GM12878 (cell line): Measurements from ENCODE around the gene EDC4. TPM values are rescaled to one million over a fixed set of nuclear protein-coding genes. Genes with fewer than 3 reads are reported as not detected.

Source experiments
- ATAC-seq: fragments of 200-7000 bp; cut with Tn5 transposase; 3 replicates; pipeline ENCODE4 v1.9.1; 2020; ENCODE audit warnings: mild to moderate bottlenecking, moderate library complexity
- BruUV-seq: library from RNA; stranded (reverse); fragments of 400-500 nt; replicated peaks from 2 replicates; lab custom pipeline; 2021; lab: Mats Ljungman, UMichigan
- CTCF ChIA-PET: fragments of 300-600 bp; sonication (Branson Sonifier 250); formaldehyde crosslinking; extraction: SDS; loops from one replicate; lab custom pipeline; 2021; ENCODE audit warnings: inconsistent platforms; lab: Yijun Ruan, JAX
- POLR2A ChIA-PET: fragments of 350-600 bp; formaldehyde crosslinking; extraction: SDS; loops from one replicate; lab custom pipeline; 2021; ENCODE audit warnings: inconsistent platforms; lab: Charles Lee
- RAD21 ChIA-PET: fragments of 300-600 bp; sonication (Branson Sonifier 250); formaldehyde crosslinking; loops from one replicate; lab custom pipeline; 2023; ENCODE audit warnings: antibody characterized with exemption; ENCODE audit not compliant: unreplicated experiment; lab: Charles Lee
- SMC1A ChIA-PET: fragments of 300-600 bp; sonication (Branson Sonifier 250); formaldehyde crosslinking; loops from one replicate; lab custom pipeline; 2023; ENCODE audit not compliant: unreplicated experiment, uncharacterized antibody; lab: Charles Lee
- DNase-seq: peaks from one replicate; pipeline ENCODE4 v3.0.0-alpha.2; 2011; ENCODE audit warnings: low read depth, low spot score
- FAIRE-seq: peaks from 3 replicates; lab custom pipeline; 2011; peaks lifted over from hg19 to GRCh38; lab: Jason Lieb, UNC
- H2AFZ ChIP-seq: 2 replicates; pipeline ENCODE4 v1.6.0; 2011; ENCODE audit warnings: low read depth, low read length, control low read depth; ENCODE audit not compliant: control insufficient read depth
- H3K27ac ChIP-seq: 2 replicates; pipeline ENCODE4 v1.5.1; 2011; ENCODE audit warnings: control low read depth; ENCODE audit not compliant: control insufficient read depth, insufficient read depth
- H3K27me3 ChIP-seq, 2 experiments: replicated peaks in 1 of 2; 2 replicates each; pipeline versions ENCODE4 v1.6.0 to v1.6.1; 2011; ENCODE audit warnings: low read length in 1 of 2; ENCODE audit not compliant: control insufficient read depth in 2 of 2, insufficient read depth in 2 of 2
- H3K36me3 ChIP-seq, 2 experiments: 2 replicates each; pipeline ENCODE4 v1.5.1; 2011; ENCODE audit warnings: low read length in 1 of 2; ENCODE audit not compliant: control insufficient read depth in 2 of 2, insufficient read depth in 2 of 2
- H3K4me1 ChIP-seq: 2 replicates; pipeline ENCODE4 v1.6.1; 2011; ENCODE audit warnings: mild to moderate bottlenecking, low read length, moderate library complexity, mixed read lengths; ENCODE audit not compliant: control insufficient read depth, insufficient read depth
- H3K4me2 ChIP-seq: 2 replicates; pipeline ENCODE4 v1.6.0; 2011; ENCODE audit warnings: control low read depth; ENCODE audit not compliant: control insufficient read depth, insufficient read depth
- H3K4me3 ChIP-seq: fragments of 200-600 bp; sonication (generic); 2 replicates; pipeline ENCODE4 v1.5.1; 2016
- H3K79me2 ChIP-seq: 2 replicates; pipeline ENCODE4 v1.6.0; 2011; ENCODE audit warnings: low read length; ENCODE audit not compliant: control insufficient read depth, insufficient read depth
- H3K9ac ChIP-seq: 2 replicates; pipeline ENCODE4 v1.8.0; 2011; ENCODE audit warnings: low read length, control low read depth, mixed read lengths; ENCODE audit not compliant: control insufficient read depth, insufficient read depth
- H3K9me3 ChIP-seq: replicated peaks from 3 replicates; pipeline ENCODE4 v1.5.1; 2011; ENCODE audit warnings: mild to moderate bottlenecking, low read length; ENCODE audit not compliant: control insufficient read depth, insufficient read depth
- H4K20me1 ChIP-seq: 2 replicates; pipeline ENCODE4 v1.6.0; 2011; ENCODE audit not compliant: control insufficient read depth, insufficient read depth
- CREB1 ChIP-seq: IDR thresholded peaks from 2 replicates; pipeline ENCODE4 v1.6.1; 2012; ENCODE audit warnings: low read depth, mild to moderate bottlenecking, inconsistent platforms
- CREM ChIP-seq: IDR thresholded peaks from 2 replicates; pipeline ENCODE4 v1.6.1; 2014; ENCODE audit warnings: antibody characterized with exemption, low read depth
- HCFC1 ChIP-seq: fragments of 150-350 bp; IDR thresholded peaks from 2 replicates; pipeline ENCODE4 v1.6.1; 2014; ENCODE audit warnings: low read length
- HDAC2 ChIP-seq: fragments of 200-600 bp; sonication (generic); IDR thresholded peaks from 2 replicates; pipeline ENCODE4 v1.6.1; 2017
- IKZF1 ChIP-seq: fragments of 450-650 bp; conservative IDR thresholded peaks from 2 replicates; pipeline ENCODE4 v1.6.1; 2017; ENCODE audit warnings: antibody characterized with exemption, mild to moderate bottlenecking
- JUND ChIP-seq: IDR thresholded peaks from 2 replicates; pipeline ENCODE4 v1.6.1; 2012; ENCODE audit warnings: low read depth, mild to moderate bottlenecking, low read length, improper control_type of control experiment, moderate library complexity
- KDM1A ChIP-seq: fragments of 200-600 bp; sonication (generic); IDR thresholded peaks from 2 replicates; pipeline ENCODE4 v1.6.1; 2016; ENCODE audit warnings: borderline replicate concordance
- NR2F1 ChIP-seq: fragments of 450-650 bp; conservative IDR thresholded peaks from 2 replicates; pipeline ENCODE4 v1.6.1; 2017; ENCODE audit warnings: mild to moderate bottlenecking
- NRF1 ChIP-seq: conservative IDR thresholded peaks from 2 replicates; pipeline ENCODE4 v1.6.1; 2011; ENCODE audit warnings: mild to moderate bottlenecking, low read depth, low read length, improper control_type of control experiment
- POU2F2 ChIP-seq: IDR thresholded peaks from 3 replicates; pipeline ENCODE4 v1.6.1; 2011; ENCODE audit warnings: low read depth, mild to moderate bottlenecking, low read length, borderline replicate concordance
- RAD21 ChIP-seq: IDR thresholded peaks from 2 replicates; pipeline ENCODE4 v1.6.1; 2011; ENCODE audit warnings: mild to moderate bottlenecking, low read depth, low read length, moderate library complexity; ENCODE audit not compliant: insufficient read depth
- RELA ChIP-seq: fragments of 450-650 bp; IDR thresholded peaks from 2 replicates; pipeline ENCODE4 v1.8.0; 2014; ENCODE audit warnings: borderline replicate concordance; ENCODE audit not compliant: partially characterized antibody
- SMC3 ChIP-seq: IDR thresholded peaks from 2 replicates; pipeline ENCODE4 v1.6.1; 2011; ENCODE audit warnings: low read length, improper control_type of control experiment, borderline replicate concordance
- SP1 ChIP-seq: IDR thresholded peaks from one replicate; pipeline ENCODE4 v1.6.1; 2011; ENCODE audit warnings: low read depth, low read length
- YY1 ChIP-seq: IDR thresholded peaks from 2 replicates; pipeline ENCODE4 v1.6.1; 2011; ENCODE audit warnings: low read depth, mild to moderate bottlenecking, low read length
- ZNF207 ChIP-seq: fragments of 450-650 bp; IDR thresholded peaks from 2 replicates; pipeline ENCODE4 v1.6.1; 2014; ENCODE audit warnings: antibody characterized with exemption, mild to moderate bottlenecking, borderline replicate concordance
- ZNF274 ChIP-seq: IDR thresholded peaks from one replicate; pipeline ENCODE4 v1.8.0; 2011; ENCODE audit not compliant: insufficient read length, insufficient read depth
- ZSCAN29 ChIP-seq: fragments of 450-650 bp; IDR thresholded peaks from 2 replicates; pipeline ENCODE4 v1.6.1; 2017; ENCODE audit warnings: mild to moderate bottlenecking, moderate library complexity
- ZZZ3 ChIP-seq: IDR thresholded peaks from 2 replicates; pipeline ENCODE4 v1.6.1; 2011; ENCODE audit warnings: low read depth; ENCODE audit not compliant: control insufficient read depth, insufficient read length
- WGBS: methylation state at CpG from one replicate; pipeline ENCODE4 v1.1.6; 2016; ENCODE audit warnings: low lambda C conversion rate; ENCODE audit not compliant: insufficient replicate concordance, insufficient coverage; ENCODE audit errors: missing lambda C conversion rate; 5-methylcytosine and 5-hydroxymethylcytosine counted together
- in situ Hi-C: fragments of 300-500 bp; cut with MboI; formaldehyde crosslinking; loops from 9 replicates; pipeline ENCODE4 v1.14.3; 2018; ENCODE audit warnings: mixed read lengths
- intact Hi-C: fragments of 100-400 bp; cut with micrococcal nuclease; formaldehyde crosslinking; loops from one replicate; pipeline ENCODE4 v1.14.2; 2022; ENCODE audit not compliant: unreplicated experiment
- polyA plus RNA-seq, 11 experiments: library from polyadenylated mRNA; depleted of rRNA in 4 of 11; unstranded in 6 of 11; stranded (reverse) in 5 of 11; fragments of >200 nt; fragmentation: Nextera tagmentation in 4 of 11; fragmentation: Illumina TruSeq in 1 of 11; extraction: Ambion mirVana in 4 of 11; extraction: Trizol in 1 of 11; gene quantifications; 1 replicate in 1 of 11; 2 replicates in 10 of 11; pipeline versions ENCODE4 v1.2.1 to v1.2.3, GENCODE V29; 2011 to 2016; ENCODE audit warnings: inconsistent platforms in 2 of 11, missing spikeins in 2 of 11, low read depth in 1 of 11
- total RNA-seq, 4 experiments: library from RNA; depleted of rRNA in 3 of 4; stranded (reverse); fragments of >200 nt in 3 of 4; fragmentation: Illumina TruSeq in 1 of 4; extraction: Trizol in 1 of 4; gene quantifications; 2 replicates each; pipeline versions ENCODE4 v1.2.1 to v1.2.3, GENCODE V29; 2013 to 2021
- TF ChIP-seq, protein P1 (sequence below): fragments of 450-650 bp; IDR thresholded peaks from 2 replicates; pipeline ENCODE4 v1.6.1; 2016; ENCODE audit warnings: mild to moderate bottlenecking
- TF ChIP-seq, protein P2 (sequence below): IDR thresholded peaks from 2 replicates; pipeline ENCODE4 v1.6.1; 2011; ENCODE audit warnings: mild to moderate bottlenecking, low read depth, low read length, moderate library complexity; ENCODE audit not compliant: insufficient replicate concordance
- TF ChIP-seq, protein P3 (sequence below): fragments of 450-650 bp; IDR thresholded peaks from 2 replicates; pipeline ENCODE4 v1.6.1; 2018; ENCODE audit warnings: borderline replicate concordance, mild to moderate bottlenecking; ENCODE audit not compliant: partially characterized antibody

The EDC4 gene
- total and polyA plus RNA-seq, 10 of the 15 experiments (the other 5 are each of a cell fraction or from before 2014, with no cell fraction given), result 1.2 to 86.0 (median 53.4) TPM

GRCh38 chr16:67883872-67884261 lies 11.0 kb downstream of the EDC4 start:
- BruUV-seq, result no TSS peak
- WGBS, result 42% methylated on average over 11 of the region's 11 CpGs
- intact Hi-C loops, result loop anchor here (2.0 to 5.0 kb wide), 2 partner anchors 157 to 343 kb away; no protein-coding TSS in a partner anchor
- no peak for TF ChIP-seq CREB1
- TF ChIP-seq NRF1, result no peak
- 0 out of 2 replicates have a peak, but pooled peaks have one; percentile 29 for TF ChIP-seq YY1
- no peak for TF ChIP-seq HCFC1
- TF ChIP-seq, protein P1, sequence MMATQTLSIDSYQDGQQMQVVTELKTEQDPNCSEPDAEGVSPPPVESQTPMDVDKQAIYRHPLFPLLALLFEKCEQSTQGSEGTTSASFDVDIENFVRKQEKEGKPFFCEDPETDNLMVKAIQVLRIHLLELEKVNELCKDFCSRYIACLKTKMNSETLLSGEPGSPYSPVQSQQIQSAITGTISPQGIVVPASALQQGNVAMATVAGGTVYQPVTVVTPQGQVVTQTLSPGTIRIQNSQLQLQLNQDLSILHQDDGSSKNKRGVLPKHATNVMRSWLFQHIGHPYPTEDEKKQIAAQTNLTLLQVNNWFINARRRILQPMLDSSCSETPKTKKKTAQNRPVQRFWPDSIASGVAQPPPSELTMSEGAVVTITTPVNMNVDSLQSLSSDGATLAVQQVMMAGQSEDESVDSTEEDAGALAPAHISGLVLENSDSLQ, result no peak
- peak; percentile 79 for TF ChIP-seq SMC3
- TF ChIP-seq HDAC2, result no peak
- TF ChIP-seq POU2F2, result no peak
- peak; percentile 70 for TF ChIP-seq RAD21
- TF ChIP-seq, protein P2, sequence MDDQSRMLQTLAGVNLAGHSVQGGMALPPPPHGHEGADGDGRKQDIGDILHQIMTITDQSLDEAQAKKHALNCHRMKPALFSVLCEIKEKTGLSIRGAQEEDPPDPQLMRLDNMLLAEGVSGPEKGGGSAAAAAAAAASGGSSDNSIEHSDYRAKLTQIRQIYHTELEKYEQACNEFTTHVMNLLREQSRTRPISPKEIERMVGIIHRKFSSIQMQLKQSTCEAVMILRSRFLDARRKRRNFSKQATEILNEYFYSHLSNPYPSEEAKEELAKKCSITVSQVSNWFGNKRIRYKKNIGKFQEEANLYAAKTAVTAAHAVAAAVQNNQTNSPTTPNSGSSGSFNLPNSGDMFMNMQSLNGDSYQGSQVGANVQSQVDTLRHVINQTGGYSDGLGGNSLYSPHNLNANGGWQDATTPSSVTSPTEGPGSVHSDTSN, result no peak
- TF ChIP-seq IKZF1, result no peak
- TF ChIP-seq NR2F1, result 0 out of 2 replicates have a peak, but pooled peaks have one; percentile 20
- no peak for TF ChIP-seq ZZZ3
- TF ChIP-seq ZNF274, result no peak
- no peak for TF ChIP-seq JUND
- no peak for TF ChIP-seq KDM1A
- TF ChIP-seq CREM, result no peak
- peak; percentile 25 for TF ChIP-seq RELA
- no peak for TF ChIP-seq ZNF207
- TF ChIP-seq, protein P3, sequence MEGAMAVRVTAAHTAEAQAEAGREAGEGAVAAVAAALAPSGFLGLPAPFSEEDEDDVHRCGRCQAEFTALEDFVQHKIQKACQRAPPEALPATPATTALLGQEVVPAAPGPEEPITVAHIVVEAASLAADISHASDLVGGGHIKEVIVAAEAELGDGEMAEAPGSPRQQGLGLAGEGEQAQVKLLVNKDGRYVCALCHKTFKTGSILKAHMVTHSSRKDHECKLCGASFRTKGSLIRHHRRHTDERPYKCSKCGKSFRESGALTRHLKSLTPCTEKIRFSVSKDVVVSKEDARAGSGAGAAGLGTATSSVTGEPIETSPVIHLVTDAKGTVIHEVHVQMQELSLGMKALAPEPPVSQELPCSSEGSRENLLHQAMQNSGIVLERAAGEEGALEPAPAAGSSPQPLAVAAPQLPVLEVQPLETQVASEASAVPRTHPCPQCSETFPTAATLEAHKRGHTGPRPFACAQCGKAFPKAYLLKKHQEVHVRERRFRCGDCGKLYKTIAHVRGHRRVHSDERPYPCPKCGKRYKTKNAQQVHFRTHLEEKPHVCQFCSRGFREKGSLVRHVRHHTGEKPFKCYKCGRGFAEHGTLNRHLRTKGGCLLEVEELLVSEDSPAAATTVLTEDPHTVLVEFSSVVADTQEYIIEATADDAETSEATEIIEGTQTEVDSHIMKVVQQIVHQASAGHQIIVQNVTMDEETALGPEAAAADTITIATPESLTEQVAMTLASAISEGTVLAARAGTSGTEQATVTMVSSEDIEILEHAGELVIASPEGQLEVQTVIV, result no peak
- TF ChIP-seq SP1, result no peak
- no peak for TF ChIP-seq ZSCAN29

More at GRCh38 chr16:67883872-67884261, 11.0 kb downstream of the EDC4 start:
- no peak for FAIRE-seq
- ChIA-PET POLR2A (interaction anchor here (0.5 to 1.0 kb wide), 3 partner anchors 8 to 239 kb away, joined by 3 to 9 read pairs (median 3); partner anchors contain the start of gene CARMIL2), SMC1A (interaction anchor here (0.7 to 2.2 kb wide), 9 partner anchors 9 to 363 kb away, joined by 3 to 14 read pairs (median 3); partner anchors contain the start of gene PSKH1), CTCF (interaction anchor here (0.7 to 5.6 kb wide), 37 partner anchors 9 to 211 kb away, joined by 3 to 39 read pairs (median 4); partner anchors contain the start of genes CENPT, EDC4, NUTF2 and PSKH1), RAD21 (interaction anchor here (0.6 to 3.2 kb wide), 6 partner anchors 14 to 1426 kb away, joined by 3 to 14 read pairs (median 4); partner anchors contain the start of gene PSMB10)
- no peak overlapping the region for H2AFZ ChIP-seq
- peak; percentile 93 for ATAC-seq
- in situ Hi-C loops, result no loop called here
- no peak overlapping the region for H3K4me2 ChIP-seq
- H3K9ac ChIP-seq, result no peak overlapping the region
- no peaks in the 10 kb centered on the region for H3K27me3 ChIP-seq
- no peaks in the 10 kb centered on the region for H4K20me1 ChIP-seq
- no peaks in the 10 kb centered on the region for H3K9me3 ChIP-seq
- H3K36me3 ChIP-seq, result peaks cover 9 to 47% of the 10 kb centered on the region in 2 experiments; a peak in 3 of 4 replicates
- no peak overlapping the region for H3K4me3 ChIP-seq
- H3K79me2 ChIP-seq, result no peaks in the 10 kb centered on the region
- no peak for DNase-seq
- no peak overlapping the region for H3K27ac ChIP-seq
- H3K4me1 ChIP-seq, result no peaks in the 10 kb centered on the region
